H9 (cell line): ENCODE data around the gene CGB8. TPM values are rescaled to one million over a fixed set of nuclear protein-coding genes. Genes with fewer than 3 reads are reported as not detected.

ENCODE experiments used
- DNase-seq: peaks from one replicate; pipeline ENCODE4 v3.0.0-alpha.2; 2017
- H2AFZ ChIP-seq: one replicate; pipeline ENCODE4 v1.6.1; 2013; ENCODE audit warnings: mild to moderate bottlenecking, low read length, control low read depth, moderate library complexity
- H2AK5ac ChIP-seq: 2 replicates; pipeline ENCODE4 v1.6.1; 2013; ENCODE audit warnings: low read length, control low read depth, mixed read lengths; ENCODE audit not compliant: insufficient read length
- H2BK120ac ChIP-seq: one replicate; pipeline ENCODE4 v1.6.1; 2013; ENCODE audit warnings: low read depth, mild to moderate bottlenecking, low read length, control low read depth, inconsistent platforms; ENCODE audit not compliant: poor library complexity, severe bottlenecking
- H2BK12ac ChIP-seq: 2 replicates; pipeline ENCODE4 v1.6.1; 2013; ENCODE audit warnings: low read length, control low read depth, mixed read lengths, low read depth; ENCODE audit not compliant: insufficient read length
- H2BK15ac ChIP-seq: 2 replicates; pipeline ENCODE4 v1.6.1; 2013; ENCODE audit warnings: low read depth, low read length, control low read depth
- H2BK20ac ChIP-seq: one replicate; pipeline ENCODE4 v1.6.1; 2013; ENCODE audit warnings: low read depth, mild to moderate bottlenecking, low read length, control low read depth, inconsistent platforms; ENCODE audit not compliant: poor library complexity, severe bottlenecking
- H2BK5ac ChIP-seq: 2 replicates; pipeline ENCODE4 v1.6.1; 2013; ENCODE audit warnings: low read length, control low read depth, mixed read lengths; ENCODE audit not compliant: insufficient read length
- H3K14ac ChIP-seq: 2 replicates; pipeline ENCODE4 v1.6.1; 2013; ENCODE audit warnings: low read length, control low read depth; ENCODE audit not compliant: insufficient read depth
- H3K18ac ChIP-seq: 2 replicates; pipeline ENCODE4 v1.6.1; 2013; ENCODE audit warnings: low read depth, mild to moderate bottlenecking, mixed read lengths, low read length, control low read depth; ENCODE audit not compliant: insufficient read length
- H3K23ac ChIP-seq: 2 replicates; pipeline ENCODE4 v1.6.1; 2013; ENCODE audit warnings: low read length, control low read depth, mixed read lengths, low read depth; ENCODE audit not compliant: insufficient read length
- H3K23me2 ChIP-seq: 2 replicates; pipeline ENCODE4 v1.6.1; 2013; ENCODE audit warnings: low read depth, mild to moderate bottlenecking, mixed read lengths, low read length, control low read depth; ENCODE audit not compliant: insufficient read length, poor library complexity, severe bottlenecking
- H3K27ac ChIP-seq: 2 replicates; pipeline ENCODE4 v1.5.1; 2013; ENCODE audit warnings: low read length, control low read depth, mixed read lengths, low read depth; ENCODE audit not compliant: insufficient read length
- H3K27me3 ChIP-seq: 2 replicates; pipeline ENCODE4 v1.6.1; 2013; ENCODE audit warnings: low read length, control low read depth, inconsistent platforms; ENCODE audit not compliant: insufficient read depth
- H3K4ac ChIP-seq: 2 replicates; pipeline ENCODE4 v1.6.1; 2013; ENCODE audit warnings: low read depth, mild to moderate bottlenecking, control low read depth, inconsistent platforms, low read length, moderate library complexity
- H3K4me1 ChIP-seq: 2 replicates; pipeline ENCODE4 v1.6.1; 2013; ENCODE audit warnings: low read length, control low read depth, inconsistent platforms; ENCODE audit not compliant: insufficient read depth
- H3K4me2 ChIP-seq: 2 replicates; pipeline ENCODE4 v1.6.1; 2013; ENCODE audit warnings: low read length, control low read depth, mixed read lengths; ENCODE audit not compliant: insufficient read length, insufficient read depth
- H3K56ac ChIP-seq: 2 replicates; pipeline ENCODE4 v1.6.1; 2013; ENCODE audit warnings: low read depth, mild to moderate bottlenecking, mixed read lengths, low read length, control low read depth; ENCODE audit not compliant: insufficient read length
- H3K79me1 ChIP-seq: 2 replicates; pipeline ENCODE4 v1.6.1; 2013; ENCODE audit warnings: low read depth, mild to moderate bottlenecking, moderate library complexity, low read length, control low read depth, inconsistent platforms; ENCODE audit not compliant: insufficient read depth, poor library complexity, severe bottlenecking
- H3K79me2 ChIP-seq: 2 replicates; pipeline ENCODE4 v1.6.1; 2013; ENCODE audit warnings: low read length, control low read depth, inconsistent platforms; ENCODE audit not compliant: insufficient read depth
- H3K9ac ChIP-seq: 2 replicates; pipeline ENCODE4 v1.6.1; 2013; ENCODE audit warnings: low read length, control low read depth, mixed read lengths; ENCODE audit not compliant: insufficient read length; ENCODE audit errors: extremely low read depth
- H3K9me3 ChIP-seq: one replicate; pipeline ENCODE4 v1.6.1; 2013; ENCODE audit warnings: low read depth, low read length, inconsistent platforms; ENCODE audit not compliant: control insufficient read depth
- H3T11ph ChIP-seq: one replicate; pipeline ENCODE4 v1.6.1; 2013; ENCODE audit warnings: mild to moderate bottlenecking, low read length, control low read depth, inconsistent platforms
- H4K20me1 ChIP-seq: one replicate; pipeline ENCODE4 v1.6.1; 2013; ENCODE audit not compliant: control insufficient read depth, insufficient read length, insufficient read depth
- H4K5ac ChIP-seq: 2 replicates; pipeline ENCODE4 v1.6.1; 2013; ENCODE audit warnings: low read depth, mild to moderate bottlenecking, mixed read lengths, low read length, control low read depth; ENCODE audit not compliant: insufficient read length
- H4K8ac ChIP-seq: replicated peaks from 2 replicates; pipeline ENCODE4 v1.6.1; 2013; ENCODE audit warnings: low read length, control low read depth, mixed read lengths, low read depth; ENCODE audit not compliant: insufficient read length
- H4K91ac ChIP-seq: 2 replicates; pipeline ENCODE4 v1.6.1; 2013; ENCODE audit warnings: low read depth, mild to moderate bottlenecking, moderate library complexity, mixed read lengths, low read length, control low read depth; ENCODE audit not compliant: insufficient read length
- H3K27ac Mint-ChIP-seq, 3 experiments: 2 replicates in 2 of 3; 3 replicates in 1 of 3; pipeline ENCODE4 v1.8.0; 2020 to 2021; ENCODE audit warnings: mixed read lengths in 3 of 3, mild to moderate bottlenecking in 1 of 3, moderate library complexity in 1 of 3
- H3K27me3 Mint-ChIP-seq: 2 replicates; pipeline ENCODE4 v1.8.0; 2021; ENCODE audit warnings: low read depth, mild to moderate bottlenecking, moderate library complexity, mixed read lengths
- H3K36me3 Mint-ChIP-seq, 3 experiments: 2 replicates in 2 of 3; 3 replicates in 1 of 3; pipeline ENCODE4 v1.8.0; 2020 to 2021; ENCODE audit warnings: low read depth in 3 of 3, mixed read lengths in 3 of 3; ENCODE audit not compliant: insufficient read depth in 1 of 3
- H3K4me1 Mint-ChIP-seq, 2 experiments: 2 replicates each; pipeline ENCODE4 v1.8.0; 2020; ENCODE audit warnings: mixed read lengths in 2 of 2
- H3K4me3 Mint-ChIP-seq, 2 experiments: 2 replicates in 1 of 2; 3 replicates in 1 of 2; pipeline ENCODE4 v1.8.0; 2020 to 2021; ENCODE audit warnings: mild to moderate bottlenecking in 2 of 2, mixed read lengths in 2 of 2, moderate library complexity in 1 of 2
- H3K9me3 Mint-ChIP-seq, 2 experiments: 2 replicates in 1 of 2; 3 replicates in 1 of 2; pipeline ENCODE4 v1.8.0; 2020; ENCODE audit warnings: mild to moderate bottlenecking in 2 of 2, mixed read lengths in 2 of 2, moderate library complexity in 1 of 2
- WGBS: extraction: QIAGEN DNeasy Blood & Tissue Kit; methylation state at CpG from one replicate; pipeline ENCODE4 v1.1.7; 2013; ENCODE audit warnings: missing lambda C conversion rate, low lambda C conversion rate, mixed read lengths; ENCODE audit not compliant: insufficient read length; ENCODE audit errors: extremely low coverage; 5-methylcytosine and 5-hydroxymethylcytosine counted together
- total RNA-seq: library from RNA; stranded (reverse); gene quantifications from 2 replicates; pipeline ENCODE4 v1.2.1, GENCODE V29; 2021
- TF ChIP-seq, protein P1 (sequence below): fragments of 200-600 bp; sonication (generic); conservative IDR thresholded peaks from 3 replicates; pipeline ENCODE4 v1.8.0; 2021; ENCODE audit warnings: antibody characterized with exemption, mild to moderate bottlenecking

CGB8 gene
- total RNA-seq, 1 experiment from 2014 or later: not detected

DNA sequence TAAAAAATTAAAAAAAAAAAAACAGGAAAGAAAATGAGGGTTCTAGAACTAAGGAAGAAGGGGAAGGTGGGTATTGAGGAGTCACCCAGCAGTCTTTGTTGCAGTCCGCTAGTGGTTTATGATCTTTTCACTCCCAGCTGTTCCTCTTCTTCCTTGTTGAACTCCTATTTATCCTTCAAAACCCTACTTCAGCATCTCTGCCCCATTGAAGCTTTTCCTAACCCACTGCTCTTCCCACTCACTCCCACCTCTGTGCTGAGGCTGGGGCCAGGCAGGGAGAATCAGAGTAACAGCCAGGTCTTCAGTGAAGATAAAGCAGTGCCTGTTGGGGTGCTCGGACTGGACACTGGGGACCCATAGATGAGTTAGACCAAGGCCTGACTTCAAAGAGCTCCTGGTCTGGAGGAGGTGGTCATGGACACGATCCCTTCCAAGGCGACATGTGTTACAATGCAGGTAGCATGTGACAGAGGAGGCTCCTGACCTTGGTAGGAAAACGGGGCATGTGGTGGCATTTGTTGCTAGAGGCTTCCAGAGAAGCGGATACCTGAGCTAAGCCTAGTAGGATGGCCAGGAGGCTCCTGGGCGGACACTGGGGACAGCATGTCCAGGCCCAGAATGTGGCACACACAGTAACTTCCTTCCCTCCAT lies 43.8 kb downstream of the CGB8 start:
- H2AK5ac ChIP-seq: no peak overlapping the region
- no peak overlapping the region for H3K27ac ChIP-seq
- no peak overlapping the region for H3T11ph ChIP-seq
- no peaks in the 10 kb centered on the region for H3K27me3 Mint-ChIP-seq
- H3K4me1 ChIP-seq: no peaks in the 10 kb centered on the region
- no peak overlapping the region for H4K8ac ChIP-seq
- no peak overlapping the region for H2BK20ac ChIP-seq
- H3K79me1 ChIP-seq: no peaks in the 10 kb centered on the region
- H3K14ac ChIP-seq: no peak overlapping the region
- no peaks in the 10 kb centered on the region for H3K79me2 ChIP-seq
- no peak overlapping the region for H2AFZ ChIP-seq
- H3K56ac ChIP-seq: no peak overlapping the region
- H4K91ac ChIP-seq: no peak overlapping the region
- H2BK5ac ChIP-seq: no peak overlapping the region
- H3K9me3 Mint-ChIP-seq: no peaks in the 10 kb centered on the region
- TF ChIP-seq, protein P1, sequence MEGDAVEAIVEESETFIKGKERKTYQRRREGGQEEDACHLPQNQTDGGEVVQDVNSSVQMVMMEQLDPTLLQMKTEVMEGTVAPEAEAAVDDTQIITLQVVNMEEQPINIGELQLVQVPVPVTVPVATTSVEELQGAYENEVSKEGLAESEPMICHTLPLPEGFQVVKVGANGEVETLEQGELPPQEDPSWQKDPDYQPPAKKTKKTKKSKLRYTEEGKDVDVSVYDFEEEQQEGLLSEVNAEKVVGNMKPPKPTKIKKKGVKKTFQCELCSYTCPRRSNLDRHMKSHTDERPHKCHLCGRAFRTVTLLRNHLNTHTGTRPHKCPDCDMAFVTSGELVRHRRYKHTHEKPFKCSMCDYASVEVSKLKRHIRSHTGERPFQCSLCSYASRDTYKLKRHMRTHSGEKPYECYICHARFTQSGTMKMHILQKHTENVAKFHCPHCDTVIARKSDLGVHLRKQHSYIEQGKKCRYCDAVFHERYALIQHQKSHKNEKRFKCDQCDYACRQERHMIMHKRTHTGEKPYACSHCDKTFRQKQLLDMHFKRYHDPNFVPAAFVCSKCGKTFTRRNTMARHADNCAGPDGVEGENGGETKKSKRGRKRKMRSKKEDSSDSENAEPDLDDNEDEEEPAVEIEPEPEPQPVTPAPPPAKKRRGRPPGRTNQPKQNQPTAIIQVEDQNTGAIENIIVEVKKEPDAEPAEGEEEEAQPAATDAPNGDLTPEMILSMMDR: no peak
- no peak overlapping the region for H3K4me2 ChIP-seq
- H3K4ac ChIP-seq: no peak overlapping the region
- no peak overlapping the region for H3K18ac ChIP-seq
- no peak overlapping the region for H2BK120ac ChIP-seq
- H4K5ac ChIP-seq: no peak overlapping the region
- H2BK15ac ChIP-seq: no peak overlapping the region
- H3K36me3 Mint-ChIP-seq: peaks cover 15 to 63% (median 59%) of the 10 kb centered on the region in 3 experiments; a peak in 6 of 7 replicates
- H3K27me3 ChIP-seq: no peaks in the 10 kb centered on the region
- WGBS: no CpG with 5 or more reads among the region's 7 CpGs
- H3K23ac ChIP-seq: no peak overlapping the region
- H3K9ac ChIP-seq: no peak overlapping the region
- H2BK12ac ChIP-seq: no peak overlapping the region
- H4K20me1 ChIP-seq: no peaks in the 10 kb centered on the region
- no peak overlapping the region for H3K4me3 Mint-ChIP-seq
- peaks cover 0 to under 1% of the 10 kb centered on the region in 2 experiments; a peak in 2 of 4 replicates for H3K4me1 Mint-ChIP-seq
- H3K23me2 ChIP-seq: no peaks in the 10 kb centered on the region
- DNase-seq: no peak
- no peaks in the 10 kb centered on the region for H3K9me3 ChIP-seq
- no peak overlapping the region for H3K27ac Mint-ChIP-seq
